Esophagus squamous epithelium (tissue), 4 donors: ENCODE data around the gene MED10.

Experiments used
- CTCF ChIP-seq, 6 experiments: fragments of 450-650 bp in 4 of 6; fragments of 200-600 bp in 2 of 6; sonication (generic) in 2 of 6; IDR thresholded peaks; one replicate each; pipeline ENCODE4 v1.5.1; 2016 to 2019; ENCODE audit warnings: antibody characterized with exemption in 6 of 6, mild to moderate bottlenecking in 4 of 6, moderate library complexity in 4 of 6
- POLR2A ChIP-seq, 4 donors: fragments of 450-650 bp; IDR thresholded peaks; one replicate each; pipeline ENCODE4 v1.6.1; 2017; ENCODE audit warnings: antibody characterized with exemption in 4 of 4, mild to moderate bottlenecking in 4 of 4, moderate library complexity in 3 of 4

GRCh38 chr5:6395621-6396020, 17.3 kb upstream of the MED10 start:
- TF ChIP-seq CTCF (IDR thresholded peaks at IDR 0.05) = no peak
- no peak for TF ChIP-seq POLR2A (IDR thresholded peaks at IDR 0.05)
